K562 (cell line): ENCODE measurements around the gene C2. TPM values are rescaled to one million over a fixed set of nuclear protein-coding genes. Genes with fewer than 3 reads are reported as not detected.

Experiments used
- BRCA1 ChIP-seq, 2 experiments: fragments of 450-650 bp in 1 of 2; sonication (generic) in 1 of 2; formaldehyde crosslinking in 1 of 2; IDR thresholded peaks; 2 replicates each; pipeline versions ENCODE4 v1.5.0 to v1.6.1; 2017 to 2020; ENCODE audit warnings: mild to moderate bottlenecking in 1 of 2, missing genetic modification reagents in 1 of 2
- CREB1 ChIP-seq, 2 experiments: sonication (generic) in 1 of 2; formaldehyde crosslinking in 1 of 2; IDR thresholded peaks; 2 replicates each; pipeline versions ENCODE4 v1.6.1 to v1.8.0; 2012 to 2022; ENCODE audit warnings: inconsistent platforms in 1 of 2, mild to moderate bottlenecking in 1 of 2, missing genetic modification reagents in 1 of 2, moderate library complexity in 1 of 2
- ELF2 ChIP-seq: fragments of 250-450 bp; sonication (Bioruptor Pico); IDR thresholded peaks from 2 replicates; pipeline ENCODE4 v1.5.0; 2021; ENCODE audit warnings: mild to moderate bottlenecking
- ELF4 ChIP-seq: fragments of 450-650 bp; formaldehyde crosslinking; IDR thresholded peaks from 2 replicates; pipeline ENCODE4 v1.4.0; 2022; ENCODE audit warnings: missing genetic modification characterization
- ID3 ChIP-seq, 2 experiments: fragments of 250-450 bp in 1 of 2; fragments of 450-650 bp in 1 of 2; sonication (Bioruptor Pico) in 1 of 2; IDR thresholded peaks; 2 replicates each; pipeline versions ENCODE4 v1.6.1 to v1.8.0; 2016 to 2021; ENCODE audit warnings: mild to moderate bottlenecking in 2 of 2, moderate library complexity in 2 of 2, missing compliant biosample characterization in 1 of 2, missing genetic modification characterization in 1 of 2
- MEF2D ChIP-seq: conservative IDR thresholded peaks from 2 replicates; pipeline ENCODE4 v1.6.1; 2016; ENCODE audit warnings: low read depth, missing genetic modification characterization, missing compliant biosample characterization
- MTA2 ChIP-seq: fragments of 450-650 bp; IDR thresholded peaks from 2 replicates; pipeline ENCODE4 v1.6.1; 2016; ENCODE audit warnings: low read depth
- MTA3 ChIP-seq: fragments of 450-650 bp; formaldehyde crosslinking; IDR thresholded peaks from 2 replicates; pipeline ENCODE4 v1.6.1; 2017; ENCODE audit warnings: mild to moderate bottlenecking, borderline replicate concordance
- MYC ChIP-seq, 2 experiments: fragments of 250-450 bp in 1 of 2; sonication (Bioruptor Pico) in 1 of 2; IDR thresholded peaks; 2 replicates each; pipeline versions ENCODE4 v1.5.1 to v1.6.1; 2012 to 2021; ENCODE audit warnings: low read depth in 2 of 2, borderline replicate concordance in 1 of 2, improper control_type of control experiment in 1 of 2, low read length in 1 of 2, mild to moderate bottlenecking in 1 of 2, moderate library complexity in 1 of 2
- PHF20 ChIP-seq: fragments of 450-650 bp; IDR thresholded peaks from 2 replicates; pipeline ENCODE4 v1.6.1; 2018; ENCODE audit not compliant: partially characterized antibody
- RFX5 ChIP-seq: IDR thresholded peaks from 2 replicates; pipeline ENCODE4 v1.6.1; 2011; ENCODE audit warnings: low read depth, mild to moderate bottlenecking, improper control_type of control experiment, low read length
- SRSF1 ChIP-seq: fragments of 200-400 bp; formaldehyde crosslinking; IDR thresholded peaks from 2 replicates; pipeline ENCODE4 v1.6.1; 2017; ENCODE audit warnings: mild to moderate bottlenecking, low read depth, low read length, moderate library complexity
- SRSF3 ChIP-seq: fragments of 200-400 bp; formaldehyde crosslinking; IDR thresholded peaks from 2 replicates; pipeline ENCODE4 v1.6.1; 2016; ENCODE audit warnings: mild to moderate bottlenecking, low read length, moderate library complexity; ENCODE audit not compliant: insufficient read depth
- YY1 ChIP-seq, 3 experiments: IDR thresholded peaks; 2 replicates each; pipeline ENCODE4 v1.6.1; 2011; ENCODE audit warnings: low read length in 2 of 3, mild to moderate bottlenecking in 2 of 3, moderate library complexity in 2 of 3, borderline replicate concordance in 1 of 3, control low read depth in 1 of 3, low read depth in 1 of 3; ENCODE audit not compliant: insufficient read depth in 3 of 3, insufficient replicate concordance in 2 of 3, control insufficient read depth in 1 of 3, insufficient read length in 1 of 3; ENCODE audit errors: extremely low read depth in 1 of 3
- ZBTB1 ChIP-seq: sonication (generic); formaldehyde crosslinking; IDR thresholded peaks from 2 replicates; pipeline ENCODE4 v1.8.1; 2023; ENCODE audit warnings: missing genetic modification reagents, low read depth, mild to moderate bottlenecking, borderline replicate concordance
- ZNF347 ChIP-seq: fragments of 450-650 bp; formaldehyde crosslinking; IDR thresholded peaks from 2 replicates; pipeline ENCODE4 v1.4.0; 2020; ENCODE audit warnings: low read depth, mild to moderate bottlenecking, moderate library complexity
- polyA plus RNA-seq, 8 experiments: library from polyadenylated mRNA; depleted of rRNA in 4 of 8; stranded (reverse) in 5 of 8; unstranded in 3 of 8; fragments of >200 nt; fragmentation: Nextera tagmentation in 2 of 8; fragmentation: Illumina TruSeq in 1 of 8; extraction: Ambion mirVana in 2 of 8; extraction: Trizol in 1 of 8; gene quantifications; 2 replicates each; pipeline versions ENCODE4 v1.2.1 to v1.2.3, GENCODE V29; 2011 to 2014; ENCODE audit warnings: inconsistent platforms in 1 of 8, missing spikeins in 1 of 8
- total RNA-seq, 7 experiments: library from RNA; depleted of rRNA in 6 of 7; stranded (reverse); fragments of >200 nt in 6 of 7; fragmentation: Illumina TruSeq in 2 of 7; extraction: Trizol in 2 of 7; gene quantifications; 2 replicates each; pipeline versions ENCODE4 v1.2.1 to v1.2.3, GENCODE V29; 2011 to 2021; ENCODE audit warnings: low replicate concordance in 1 of 7
- TF ChIP-seq, protein P1 (sequence below), 3 experiments: fragments of 200-800 bp in 1 of 3; fragments of 250-450 bp in 1 of 3; fragments of 450-650 bp in 1 of 3; sonication (Bioruptor Pico) in 1 of 3; sonication (Bioruptor generic) in 1 of 3; formaldehyde crosslinking in 1 of 3; IDR thresholded peaks; 2 replicates each; pipeline versions ENCODE4 v1.6.1 to v1.8.0; 2016 to 2022; ENCODE audit warnings: mild to moderate bottlenecking in 2 of 3, missing genetic modification characterization in 2 of 3, missing compliant biosample characterization in 1 of 3, moderate library complexity in 1 of 3
- TF ChIP-seq, protein P2 (sequence below): fragments of 250-450 bp; sonication (Bioruptor Pico); IDR thresholded peaks from 2 replicates; pipeline ENCODE4 v1.8.0; 2021; ENCODE audit warnings: moderate library complexity, mild to moderate bottlenecking, inconsistent platforms

Gene C2
- total and polyA plus RNA-seq, 9 of the 15 experiments (the other 6 are each of a cell fraction or from before 2014, with no cell fraction given), result 0.05 to 1.1 (median 0.39) TPM; not detected in 1

DNA sequence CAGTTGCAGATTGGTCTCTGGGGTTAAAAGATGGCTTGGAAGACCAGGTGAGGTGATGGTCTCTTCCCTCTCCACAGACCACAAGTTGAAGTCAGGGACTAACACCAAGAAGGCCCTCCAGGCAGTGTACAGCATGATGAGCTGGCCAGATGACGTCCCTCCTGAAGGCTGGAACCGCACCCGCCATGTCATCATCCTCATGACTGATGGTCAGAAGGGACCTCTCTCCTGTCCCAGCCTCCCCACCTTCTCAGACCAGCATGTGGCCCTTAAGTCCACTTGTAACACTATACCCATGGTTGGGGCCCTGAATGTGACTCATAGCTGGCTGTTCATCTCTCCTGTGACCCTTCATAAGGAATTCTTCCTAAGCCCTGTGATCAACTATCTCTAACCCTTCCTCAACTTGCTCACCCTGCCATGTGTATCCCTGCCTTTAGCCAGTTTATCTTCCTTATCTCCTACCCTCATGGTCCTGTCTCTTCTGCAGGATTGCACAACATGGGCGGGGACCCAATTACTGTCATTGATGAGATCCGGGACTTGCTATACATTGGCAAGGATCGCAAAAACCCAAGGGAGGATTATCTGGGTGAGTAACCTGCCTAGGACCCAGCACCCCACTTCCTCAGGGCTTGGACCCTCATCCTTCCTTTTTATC, 21.4 kb downstream of the C2 start (continued):
- TF ChIP-seq RFX5 (no peak), ZNF347 (no peak), ID3 (CRISPR knock-in tag; IDR thresholded peaks at IDR 0.05) (no peak), ID3 (tag; IDR thresholded peaks at IDR 0.05) (peak; percentile 45; the same call in 1 of the 2 replicates), MTA2 (peak; percentile 39; the same call in 1 of the 2 replicates), ZBTB1 (no peak), SRSF1 (no peak), ELF2 (CRISPR knock-in tag) (peak; percentile 26; the same call in 1 of the 2 replicates), SRSF3 (no peak), ELF4 (CRISPR knock-in tag) (peak; percentile 49; the same call in 1 of the 2 replicates), CREB1 (IDR thresholded peaks at IDR 0.05) (no peak; the same call in 1 of the 2 replicates), CREB1 (CRISPR knock-in tag; IDR thresholded peaks at IDR 0.05) (peak; percentile 82), MTA3 (0 out of 2 replicates have a peak, but pooled peaks have one; percentile 78), MYC (IDR thresholded peaks at IDR 0.05; ENCODE audit: low read depth, low read length) (peak; percentile 86), MYC (CRISPR knock-in tag; IDR thresholded peaks at IDR 0.05; ENCODE audit: borderline replicate concordance, low read depth) (no peak), MEF2D (tag) (peak; percentile 39; the same call in 1 of the 2 replicates), YY1 (IDR thresholded peaks at IDR 0.05; ENCODE audit: borderline replicate concordance in 1 of 3, control insufficient read depth in 1 of 3, extremely low read depth in 1 of 3, insufficient read depth in 3 of 3, insufficient read length in 1 of 3, insufficient replicate concordance in 2 of 3, low read depth in 1 of 3, low read length in 2 of 3) (peak in 1 of 3 experiments; percentile 23), BRCA1 (IDR thresholded peaks at IDR 0.05) (no peak), BRCA1 (CRISPR knock-in tag; IDR thresholded peaks at IDR 0.05) (no peak), PHF20 (peak; percentile 5)
- TF ChIP-seq, protein P1, sequence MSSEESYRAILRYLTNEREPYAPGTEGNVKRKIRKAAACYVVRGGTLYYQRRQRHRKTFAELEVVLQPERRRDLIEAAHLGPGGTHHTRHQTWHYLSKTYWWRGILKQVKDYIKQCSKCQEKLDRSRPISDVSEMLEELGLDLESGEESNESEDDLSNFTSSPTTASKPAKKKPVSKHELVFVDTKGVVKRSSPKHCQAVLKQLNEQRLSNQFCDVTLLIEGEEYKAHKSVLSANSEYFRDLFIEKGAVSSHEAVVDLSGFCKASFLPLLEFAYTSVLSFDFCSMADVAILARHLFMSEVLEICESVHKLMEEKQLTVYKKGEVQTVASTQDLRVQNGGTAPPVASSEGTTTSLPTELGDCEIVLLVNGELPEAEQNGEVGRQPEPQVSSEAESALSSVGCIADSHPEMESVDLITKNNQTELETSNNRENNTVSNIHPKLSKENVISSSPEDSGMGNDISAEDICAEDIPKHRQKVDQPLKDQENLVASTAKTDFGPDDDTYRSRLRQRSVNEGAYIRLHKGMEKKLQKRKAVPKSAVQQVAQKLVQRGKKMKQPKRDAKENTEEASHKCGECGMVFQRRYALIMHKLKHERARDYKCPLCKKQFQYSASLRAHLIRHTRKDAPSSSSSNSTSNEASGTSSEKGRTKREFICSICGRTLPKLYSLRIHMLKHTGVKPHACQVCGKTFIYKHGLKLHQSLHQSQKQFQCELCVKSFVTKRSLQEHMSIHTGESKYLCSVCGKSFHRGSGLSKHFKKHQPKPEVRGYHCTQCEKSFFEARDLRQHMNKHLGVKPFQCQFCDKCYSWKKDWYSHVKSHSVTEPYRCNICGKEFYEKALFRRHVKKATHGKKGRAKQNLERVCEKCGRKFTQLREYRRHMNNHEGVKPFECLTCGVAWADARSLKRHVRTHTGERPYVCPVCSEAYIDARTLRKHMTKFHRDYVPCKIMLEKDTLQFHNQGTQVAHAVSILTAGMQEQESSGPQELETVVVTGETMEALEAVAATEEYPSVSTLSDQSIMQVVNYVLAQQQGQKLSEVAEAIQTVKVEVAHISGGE (CRISPR knock-in tag; IDR thresholded peaks at IDR 0.05), result peak in 1 of 3 experiments; percentile 39; a peak in 1 of 6 replicates
- TF ChIP-seq, protein P2, sequence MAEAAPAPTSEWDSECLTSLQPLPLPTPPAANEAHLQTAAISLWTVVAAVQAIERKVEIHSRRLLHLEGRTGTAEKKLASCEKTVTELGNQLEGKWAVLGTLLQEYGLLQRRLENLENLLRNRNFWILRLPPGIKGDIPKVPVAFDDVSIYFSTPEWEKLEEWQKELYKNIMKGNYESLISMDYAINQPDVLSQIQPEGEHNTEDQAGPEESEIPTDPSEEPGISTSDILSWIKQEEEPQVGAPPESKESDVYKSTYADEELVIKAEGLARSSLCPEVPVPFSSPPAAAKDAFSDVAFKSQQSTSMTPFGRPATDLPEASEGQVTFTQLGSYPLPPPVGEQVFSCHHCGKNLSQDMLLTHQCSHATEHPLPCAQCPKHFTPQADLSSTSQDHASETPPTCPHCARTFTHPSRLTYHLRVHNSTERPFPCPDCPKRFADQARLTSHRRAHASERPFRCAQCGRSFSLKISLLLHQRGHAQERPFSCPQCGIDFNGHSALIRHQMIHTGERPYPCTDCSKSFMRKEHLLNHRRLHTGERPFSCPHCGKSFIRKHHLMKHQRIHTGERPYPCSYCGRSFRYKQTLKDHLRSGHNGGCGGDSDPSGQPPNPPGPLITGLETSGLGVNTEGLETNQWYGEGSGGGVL (CRISPR knock-in tag), result no peak
